Rectal smooth muscle tissue (tissue), 1 donor: ENCODE data around the gene MEGF11.

Experiments used
- H3K27ac ChIP-seq: one replicate; pipeline ENCODE4 v1.7.0; 2013; ENCODE audit warnings: low read depth, low read length, inconsistent platforms
- H3K27me3 ChIP-seq: one replicate; pipeline ENCODE4 v1.7.0; 2013; ENCODE audit warnings: low read length; ENCODE audit not compliant: control insufficient read depth, insufficient read depth
- H3K36me3 ChIP-seq: one replicate; pipeline ENCODE4 v1.7.0; 2013; ENCODE audit warnings: low read length; ENCODE audit not compliant: control insufficient read depth, insufficient read depth
- H3K4me1 ChIP-seq: one replicate; pipeline ENCODE4 v1.7.0; 2013; ENCODE audit warnings: low read length; ENCODE audit not compliant: control insufficient read depth, insufficient read depth
- H3K4me3 ChIP-seq: one replicate; pipeline ENCODE4 v1.7.0; 2013; ENCODE audit warnings: low read length
- H3K9ac ChIP-seq: one replicate; pipeline ENCODE4 v1.7.0; 2013; ENCODE audit warnings: low read length

Gene MEGF11

DNA sequence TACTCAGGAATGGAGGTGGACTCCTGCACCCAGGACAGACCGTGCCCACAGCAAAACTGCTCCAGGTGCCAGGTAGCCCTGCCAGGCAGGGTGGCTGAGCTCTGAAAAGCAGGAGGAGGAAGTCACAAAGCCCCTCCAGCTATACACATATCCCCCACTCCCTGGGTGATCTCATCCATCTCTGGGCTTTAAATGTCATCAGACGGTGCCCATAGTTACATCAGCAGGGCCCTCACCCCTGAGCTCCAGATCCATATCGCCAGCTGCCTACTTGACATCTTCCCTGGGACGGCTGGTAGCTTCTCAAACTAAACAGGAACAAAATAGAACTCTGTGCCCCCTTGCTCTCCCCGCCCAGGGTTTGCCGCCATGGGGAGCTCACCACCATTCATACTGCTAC lies 87.7 kb downstream of the MEGF11 start:
- Histone ChIP-seq H3K4me1 (no peaks in the 10 kb centered on the region), H3K27me3 (no peaks in the 10 kb centered on the region), H3K36me3 (no peaks in the 10 kb centered on the region), H3K27ac (no peak overlapping the region), H3K9ac (no peak overlapping the region), H3K4me3 (no peak overlapping the region)

DNA sequence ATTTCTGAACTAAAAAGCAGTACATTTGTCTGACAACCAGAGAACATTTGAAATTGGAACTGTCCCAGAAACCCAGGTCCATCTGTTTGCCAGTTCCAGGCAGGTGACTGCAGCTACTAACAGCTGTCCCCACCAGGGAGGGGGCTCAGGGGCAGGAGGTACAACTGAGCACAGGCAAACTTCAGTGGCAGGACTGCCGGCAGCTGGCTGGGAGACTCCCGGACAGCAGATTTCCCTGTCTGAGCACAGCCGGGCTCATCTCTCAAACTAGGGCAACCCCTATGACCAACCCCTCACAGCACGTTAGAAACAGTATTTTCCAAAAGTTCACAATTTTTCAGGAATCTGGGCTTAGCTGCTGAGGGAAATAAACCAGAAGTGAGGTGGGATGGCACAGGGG lies 88.8 kb downstream of the MEGF11 start:
- H3K4me1 ChIP-seq: no peaks in the 10 kb centered on the region
- no peaks in the 10 kb centered on the region for H3K36me3 ChIP-seq
- H3K27ac ChIP-seq: no peak overlapping the region
- no peaks in the 10 kb centered on the region for H3K27me3 ChIP-seq
- H3K9ac ChIP-seq: no peak overlapping the region
- H3K4me3 ChIP-seq: no peak overlapping the region

DNA sequence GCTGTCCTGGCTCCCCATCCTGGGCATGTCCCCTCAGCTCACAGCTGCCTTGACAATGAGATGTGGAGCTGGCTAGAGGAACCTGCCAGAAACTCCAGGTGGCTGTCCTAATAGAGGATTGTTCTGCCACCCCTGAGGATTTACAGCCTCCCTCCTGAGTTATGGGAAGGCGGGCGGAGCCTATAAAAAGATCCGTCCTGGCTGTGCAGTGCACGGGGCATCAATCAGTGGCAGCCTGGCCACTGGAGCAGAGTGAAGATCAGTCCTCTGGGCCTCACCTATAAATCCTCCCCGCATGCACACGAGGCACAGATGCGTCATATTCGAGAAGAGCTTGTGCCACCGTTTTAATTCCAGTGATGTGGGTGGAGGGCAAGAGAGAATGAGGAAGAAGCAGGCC lies 90.0 kb downstream of the MEGF11 start:
- H3K27ac ChIP-seq: no peak overlapping the region
- no peaks in the 10 kb centered on the region for H3K36me3 ChIP-seq
- no peaks in the 10 kb centered on the region for H3K4me1 ChIP-seq
- no peak overlapping the region for H3K4me3 ChIP-seq
- H3K27me3 ChIP-seq: no peaks in the 10 kb centered on the region
- no peak overlapping the region for H3K9ac ChIP-seq

DNA sequence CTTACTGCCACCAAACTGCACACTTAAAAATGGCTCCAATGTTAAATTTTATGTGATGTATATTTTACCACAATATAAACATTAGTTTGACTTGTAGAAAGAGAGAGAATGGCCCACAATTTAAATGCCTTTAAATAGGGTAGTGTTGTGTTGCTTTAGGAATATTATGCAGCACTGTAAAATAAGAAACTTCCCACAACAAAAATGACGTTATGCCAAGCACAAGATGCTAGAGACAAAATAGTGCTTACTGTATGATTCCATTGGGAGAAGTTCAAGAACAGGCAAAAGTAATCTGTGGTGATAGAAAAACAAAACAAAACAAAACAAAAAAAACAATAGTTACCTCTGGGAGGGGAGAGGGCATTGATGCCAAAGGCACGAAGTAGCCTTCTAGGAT lies 91.3 kb downstream of the MEGF11 start:
- Histone ChIP-seq H3K4me3 (no peak overlapping the region), H3K27ac (no peak overlapping the region), H3K36me3 (no peaks in the 10 kb centered on the region), H3K9ac (no peak overlapping the region), H3K27me3 (no peaks in the 10 kb centered on the region), H3K4me1 (no peaks in the 10 kb centered on the region)

DNA sequence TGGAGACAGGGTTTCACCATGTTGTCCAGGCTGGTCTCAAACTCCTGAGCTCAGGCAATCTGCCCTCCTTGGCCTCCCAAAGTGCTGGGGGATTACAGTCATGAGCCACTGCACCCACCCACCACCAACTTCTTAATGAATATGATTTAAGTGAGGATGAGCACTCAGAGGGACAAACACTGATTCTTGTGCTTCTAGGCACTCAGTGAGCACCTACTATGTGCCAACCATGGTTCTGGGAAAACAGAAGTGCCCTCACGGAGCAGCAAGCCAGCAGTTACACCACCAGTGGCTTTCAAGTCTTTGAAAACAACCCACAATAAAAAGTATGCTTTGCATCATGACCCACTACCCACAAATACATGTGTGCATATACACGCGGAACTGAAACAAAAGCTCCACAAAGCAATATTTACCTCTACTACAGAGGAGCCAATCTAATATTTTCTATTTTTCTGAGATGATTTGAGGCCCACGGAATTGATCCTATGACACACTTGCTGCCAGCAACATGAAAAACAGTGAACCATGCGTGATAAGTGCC lies 91.9 kb downstream of the MEGF11 start:
- Histone ChIP-seq H3K4me3 (no peak overlapping the region), H3K36me3 (no peaks in the 10 kb centered on the region), H3K4me1 (no peaks in the 10 kb centered on the region), H3K9ac (no peak overlapping the region), H3K27me3 (no peaks in the 10 kb centered on the region), H3K27ac (no peak overlapping the region)

DNA sequence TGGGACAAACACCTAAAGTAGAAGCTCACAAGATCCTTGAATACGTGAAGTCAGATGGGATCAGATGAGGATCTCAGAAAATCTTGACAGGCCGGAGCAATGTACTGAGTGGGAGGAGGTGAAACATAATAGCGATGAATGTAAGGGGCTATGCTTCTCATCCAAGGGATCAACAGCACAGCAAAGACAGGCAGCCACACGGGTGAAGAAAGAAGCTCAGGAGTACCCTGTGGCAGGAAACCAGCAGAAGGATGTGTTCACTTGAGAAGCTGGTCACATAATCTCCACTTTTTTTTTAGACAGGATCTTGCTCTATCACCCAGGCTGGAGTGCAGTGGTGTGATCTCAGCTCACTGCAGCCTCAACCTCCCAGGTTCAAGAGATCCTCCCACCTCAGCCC lies 92.4 kb downstream of the MEGF11 start:
- H3K36me3 ChIP-seq: no peaks in the 10 kb centered on the region
- H3K27me3 ChIP-seq: no peaks in the 10 kb centered on the region
- no peak overlapping the region for H3K9ac ChIP-seq
- no peaks in the 10 kb centered on the region for H3K4me1 ChIP-seq
- H3K27ac ChIP-seq: no peak overlapping the region
- no peak overlapping the region for H3K4me3 ChIP-seq

DNA sequence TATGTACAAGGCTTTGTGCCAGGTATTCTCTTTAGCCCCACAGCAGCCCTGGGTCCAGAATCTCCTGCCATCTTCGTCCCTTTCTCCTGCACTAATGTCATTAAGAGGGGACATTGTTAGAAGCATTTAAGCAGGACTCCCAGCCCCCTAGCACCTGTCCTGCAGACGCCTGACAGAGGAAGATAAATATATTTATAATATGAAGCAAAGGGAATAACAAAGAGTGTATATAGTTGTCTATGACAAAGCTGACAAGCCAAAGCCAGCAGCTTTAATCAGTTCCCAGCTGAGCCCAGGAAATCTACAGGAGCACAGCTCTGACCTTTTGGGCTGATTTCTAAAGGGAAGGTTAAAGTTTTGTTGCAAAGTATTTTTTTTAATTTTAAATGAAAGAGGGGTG lies 96.0 kb downstream of the MEGF11 start:
- Histone ChIP-seq H3K4me3 (no peak overlapping the region), H3K27me3 (no peaks in the 10 kb centered on the region), H3K9ac (no peak overlapping the region), H3K27ac (no peak overlapping the region), H3K4me1 (no peaks in the 10 kb centered on the region), H3K36me3 (no peaks in the 10 kb centered on the region)

DNA sequence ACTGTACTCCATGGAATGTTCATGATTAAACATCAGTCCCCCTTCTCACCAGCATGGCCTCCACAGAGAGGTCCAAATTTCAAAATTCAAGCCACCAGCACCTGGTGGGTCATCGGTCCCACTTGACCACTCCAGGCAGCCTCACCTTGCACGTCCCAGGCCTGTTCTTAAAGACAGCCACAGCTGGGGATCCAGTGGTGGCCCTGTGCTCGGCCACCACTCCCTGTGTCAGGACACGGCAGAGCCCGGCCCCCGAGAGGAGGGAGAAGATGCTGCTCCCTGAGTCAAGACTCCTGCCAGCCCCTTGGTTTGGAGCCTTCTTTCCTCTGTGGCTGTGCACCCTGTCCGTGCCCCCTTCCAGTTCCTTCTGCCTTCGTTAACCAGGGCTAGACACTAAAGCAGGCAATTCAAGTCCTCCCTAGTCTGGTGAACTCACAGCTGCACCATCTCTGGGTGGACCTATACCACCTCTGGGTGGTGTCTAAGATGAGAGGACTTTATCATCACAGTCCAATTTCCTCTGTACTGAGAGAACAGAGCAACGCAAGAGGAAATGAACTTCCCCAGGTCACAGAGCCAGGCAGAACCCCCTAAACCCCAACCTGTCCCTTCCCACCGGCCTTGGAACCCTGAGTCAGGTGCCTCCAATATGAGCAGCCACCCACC lies 97.1 kb downstream of the MEGF11 start:
- no peak overlapping the region for H3K4me3 ChIP-seq
- no peaks in the 10 kb centered on the region for H3K36me3 ChIP-seq
- no peak overlapping the region for H3K9ac ChIP-seq
- H3K27ac ChIP-seq: no peak overlapping the region
- no peaks in the 10 kb centered on the region for H3K4me1 ChIP-seq
- H3K27me3 ChIP-seq: peaks cover 3% of the 10 kb centered on the region

DNA sequence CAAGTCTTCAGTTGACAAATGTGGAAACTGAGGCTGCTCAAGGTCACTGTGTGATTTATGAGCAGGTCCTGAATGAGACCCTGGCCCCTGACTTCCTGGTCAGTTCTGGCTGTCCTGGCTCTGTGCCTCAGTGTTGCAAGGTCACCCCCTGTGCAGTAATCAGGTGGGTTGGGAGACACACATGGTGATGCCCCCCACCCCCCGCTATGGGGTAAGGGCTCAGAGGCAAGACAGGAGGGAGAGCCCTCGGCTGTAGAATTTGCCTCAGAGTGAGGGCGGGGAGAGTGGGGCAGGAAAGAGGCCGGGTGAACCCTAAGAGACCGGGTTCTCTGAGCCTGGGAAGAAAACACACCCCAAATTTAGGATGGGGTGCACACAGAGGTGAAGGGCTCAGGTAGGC lies 98.5 kb downstream of the MEGF11 start:
- H3K36me3 ChIP-seq: no peaks in the 10 kb centered on the region
- peaks cover 3% of the 10 kb centered on the region for H3K27me3 ChIP-seq
- no peaks in the 10 kb centered on the region for H3K4me1 ChIP-seq
- H3K27ac ChIP-seq: no peak overlapping the region
- H3K4me3 ChIP-seq: no peak overlapping the region
- no peak overlapping the region for H3K9ac ChIP-seq

DNA sequence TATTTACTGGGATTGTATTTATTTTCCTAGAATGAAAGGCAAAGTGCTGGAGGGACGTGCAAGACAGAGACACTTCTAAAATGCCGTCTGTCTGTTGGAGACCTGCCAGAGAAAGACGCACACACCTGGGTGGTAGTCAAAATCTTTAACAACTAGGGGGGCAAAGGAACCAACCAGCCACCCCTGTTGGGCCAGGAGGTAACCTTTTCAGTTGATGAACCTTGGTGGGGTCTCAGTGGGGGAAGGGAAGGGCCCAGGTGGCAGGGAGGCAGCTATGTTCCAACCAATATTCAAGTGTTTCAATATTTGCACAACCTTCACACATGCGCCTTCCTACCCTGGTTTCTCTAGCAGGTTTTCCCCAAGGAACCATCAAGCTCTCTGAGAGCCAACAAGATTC lies 99.0 kb downstream of the MEGF11 start:
- H3K36me3 ChIP-seq: no peaks in the 10 kb centered on the region
- no peak overlapping the region for H3K9ac ChIP-seq
- no peak overlapping the region for H3K4me3 ChIP-seq
- H3K4me1 ChIP-seq: no peaks in the 10 kb centered on the region
- no peak overlapping the region for H3K27ac ChIP-seq
- peaks cover 3% of the 10 kb centered on the region for H3K27me3 ChIP-seq

DNA sequence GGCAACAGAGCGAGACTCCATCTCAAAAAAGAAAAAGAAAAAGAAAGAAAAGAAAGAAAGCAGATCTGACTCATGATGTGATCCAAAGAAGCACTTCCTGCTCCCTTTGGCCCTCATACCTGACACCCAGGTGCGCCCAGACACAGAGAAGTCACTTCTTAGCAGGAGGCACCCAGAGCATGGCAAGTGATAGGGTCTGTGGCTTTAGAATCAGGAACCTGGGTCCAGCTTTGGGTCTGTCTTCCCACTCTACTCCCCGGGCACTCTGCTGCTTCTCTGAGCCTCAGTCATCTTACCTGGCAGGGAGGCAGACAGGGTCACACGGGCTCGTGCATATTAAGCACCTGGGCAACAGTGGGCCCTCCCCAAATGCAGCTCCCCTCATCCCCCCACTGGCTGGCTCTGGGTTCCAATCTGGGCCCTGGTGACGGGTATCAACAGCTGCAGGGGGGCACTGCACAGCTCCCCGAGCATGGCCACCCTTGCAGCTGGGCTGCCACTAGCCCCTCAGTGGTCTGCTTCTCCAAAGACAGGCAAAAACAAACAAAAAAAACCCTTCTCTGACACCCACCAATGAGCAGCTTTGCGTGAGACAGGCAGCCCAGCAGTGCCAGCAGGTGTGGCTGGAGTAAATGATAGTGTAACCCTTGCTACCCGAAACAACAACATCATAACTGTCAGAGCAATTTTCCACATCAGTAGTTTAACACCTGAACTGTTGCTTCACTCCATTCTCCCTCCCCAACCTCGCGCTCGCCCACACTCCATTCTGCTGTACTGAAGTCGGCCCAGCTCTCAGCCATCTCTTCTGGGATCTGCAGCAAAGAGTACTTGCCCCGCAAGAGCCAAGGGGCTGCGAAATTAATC lies 99.8 kb downstream of the MEGF11 start:
- H3K36me3 ChIP-seq: no peaks in the 10 kb centered on the region
- H3K27me3 ChIP-seq: peaks cover 3% of the 10 kb centered on the region
- no peak overlapping the region for H3K9ac ChIP-seq
- H3K4me1 ChIP-seq: no peaks in the 10 kb centered on the region
- no peak overlapping the region for H3K27ac ChIP-seq
- no peak overlapping the region for H3K4me3 ChIP-seq

DNA sequence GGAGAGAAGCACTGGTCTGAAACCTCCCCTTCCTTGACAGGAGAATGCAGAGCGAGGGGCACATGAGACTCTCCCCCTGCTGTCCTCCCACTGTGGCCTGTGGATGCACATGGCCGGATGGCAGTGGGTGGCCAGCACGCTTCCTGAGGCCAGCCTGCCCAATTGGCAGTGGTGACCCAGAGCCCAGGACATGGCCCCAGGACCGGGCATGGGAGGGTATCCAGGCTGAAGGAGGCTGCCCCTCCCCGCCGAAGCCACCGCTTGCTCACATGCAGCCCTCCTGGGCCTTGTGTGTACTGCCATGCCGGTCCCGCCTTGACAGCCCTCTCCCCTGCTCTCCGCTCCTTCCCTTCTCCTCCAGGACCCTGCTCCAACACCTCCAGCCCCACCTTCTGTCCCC lies 100.9 kb downstream of the MEGF11 start:
- peaks cover 3% of the 10 kb centered on the region for H3K27me3 ChIP-seq
- H3K36me3 ChIP-seq: no peaks in the 10 kb centered on the region
- no peak overlapping the region for H3K4me3 ChIP-seq
- no peak overlapping the region for H3K9ac ChIP-seq
- H3K27ac ChIP-seq: no peak overlapping the region
- no peaks in the 10 kb centered on the region for H3K4me1 ChIP-seq

DNA sequence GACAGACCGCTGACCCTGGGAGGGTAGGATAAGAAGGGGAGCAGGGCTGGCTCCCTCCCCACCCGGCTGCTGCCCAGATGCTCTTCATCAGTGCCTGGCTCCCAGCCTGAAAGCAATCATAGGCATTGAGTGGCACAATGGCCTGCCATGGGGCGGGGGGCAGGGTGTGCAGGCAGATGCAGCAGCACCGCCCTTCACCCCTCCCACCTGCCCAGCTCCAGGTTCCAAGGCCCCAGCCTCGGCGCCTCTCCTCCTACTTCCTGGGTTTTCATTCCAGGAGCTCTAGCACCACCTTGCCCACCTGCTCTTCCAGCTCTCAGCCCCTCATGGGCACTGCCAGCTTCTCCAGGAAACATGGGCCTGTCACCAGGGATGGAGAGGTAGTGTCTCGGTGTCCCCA lies 101.7 kb downstream of the MEGF11 start:
- no peaks in the 10 kb centered on the region for H3K36me3 ChIP-seq
- H3K27ac ChIP-seq: no peak overlapping the region
- H3K27me3 ChIP-seq: peaks cover 3% of the 10 kb centered on the region
- no peak overlapping the region for H3K9ac ChIP-seq
- no peak overlapping the region for H3K4me3 ChIP-seq
- H3K4me1 ChIP-seq: no peaks in the 10 kb centered on the region
